Stimulated activated memory B cell treated with anti-CD40 and anti-IgM and Interleukin-4, amounts not matched to agents 10 μg/mL and 1 μg/mL and 100 μg/mL, for 72 hours (primary cell): Measurements from ENCODE around the gene PLEKHN1.

ENCODE experiments used
- ATAC-seq: fragments of 150-1000 bp; cut with Tn5 transposase; 2 replicates; pipeline ENCODE4 v1.10.0; 2021
- H3K27ac Mint-ChIP-seq: one replicate; pipeline ENCODE4 v1.8.0; 2022; ENCODE audit warnings: mild to moderate bottlenecking, mixed read lengths
- H3K27me3 Mint-ChIP-seq: one replicate; pipeline ENCODE4 v1.8.0; 2022; ENCODE audit warnings: mixed read lengths
- H3K36me3 Mint-ChIP-seq: one replicate; pipeline ENCODE4 v1.8.0; 2022; ENCODE audit warnings: mixed read lengths
- H3K4me1 Mint-ChIP-seq: one replicate; pipeline ENCODE4 v1.8.0; 2022; ENCODE audit warnings: mixed read lengths
- H3K4me3 Mint-ChIP-seq: one replicate; pipeline ENCODE4 v1.8.0; 2022; ENCODE audit warnings: mild to moderate bottlenecking, moderate library complexity, mixed read lengths
- H3K9me3 Mint-ChIP-seq: one replicate; pipeline ENCODE4 v1.8.0; 2022; ENCODE audit warnings: mixed read lengths

The PLEKHN1 gene

GRCh38 chr1:995665-996633, 29.7 kb downstream of the PLEKHN1 start:
- Mint-ChIP-seq H3K27ac (no peak overlapping the region), H3K9me3 (peaks cover 10% of the 10 kb centered on the region), H3K4me3 (no peak overlapping the region), H3K4me1 (peaks cover 29% of the 10 kb centered on the region), H3K27me3 (peaks cover 70% of the 10 kb centered on the region), H3K36me3 (peaks cover 6% of the 10 kb centered on the region)
- no peak for ATAC-seq

GRCh38 chr1:996851-997712, 30.8 kb downstream of the PLEKHN1 start:
- Mint-ChIP-seq H3K36me3 (peaks cover 2% of the 10 kb centered on the region), H3K27ac (no peak overlapping the region), H3K4me1 (peaks cover 29% of the 10 kb centered on the region), H3K27me3 (peaks cover 61% of the 10 kb centered on the region), H3K9me3 (peaks cover 4% of the 10 kb centered on the region), H3K4me3 (peak overlapping the region; percentile 50)
- no peak for ATAC-seq

GRCh38 chr1:997713-997992, 31.4 kb downstream of the PLEKHN1 start:
- H3K9me3 Mint-ChIP-seq = peaks cover 2% of the 10 kb centered on the region
- peaks cover 61% of the 10 kb centered on the region for H3K27me3 Mint-ChIP-seq
- H3K36me3 Mint-ChIP-seq = no peaks in the 10 kb centered on the region
- peaks cover 25% of the 10 kb centered on the region for H3K4me1 Mint-ChIP-seq
- no peak overlapping the region for H3K27ac Mint-ChIP-seq
- no peak for ATAC-seq
- H3K4me3 Mint-ChIP-seq = peak overlapping the region; percentile 50

GRCh38 chr1:997993-998744, 31.9 kb downstream of the PLEKHN1 start:
- no peaks in the 10 kb centered on the region for H3K36me3 Mint-ChIP-seq
- H3K9me3 Mint-ChIP-seq = no peaks in the 10 kb centered on the region
- peaks cover 61% of the 10 kb centered on the region for H3K27me3 Mint-ChIP-seq
- H3K27ac Mint-ChIP-seq = no peak overlapping the region
- peak overlapping the region; percentile 12 for H3K4me3 Mint-ChIP-seq
- ATAC-seq = no peak
- peaks cover 22% of the 10 kb centered on the region for H3K4me1 Mint-ChIP-seq

- ATAC-seq = no peak
- Mint-ChIP-seq H3K4me3 (no peak overlapping the region), H3K27ac (no peak overlapping the region), H3K36me3 (no peaks in the 10 kb centered on the region), H3K27me3 (peaks cover 60% of the 10 kb centered on the region), H3K9me3 (no peaks in the 10 kb centered on the region), H3K4me1 (peaks cover 22% of the 10 kb centered on the region)
These were observed 32.4 kb downstream of the PLEKHN1 start for GRCh38 chr1:998745-998994.

GRCh38 chr1:998995-999724, 32.9 kb downstream of the PLEKHN1 start:
- peaks cover 63% of the 10 kb centered on the region for H3K27me3 Mint-ChIP-seq
- no peak overlapping the region for H3K4me3 Mint-ChIP-seq
- H3K4me1 Mint-ChIP-seq = peaks cover 22% of the 10 kb centered on the region
- H3K36me3 Mint-ChIP-seq = no peaks in the 10 kb centered on the region
- H3K27ac Mint-ChIP-seq = no peak overlapping the region
- ATAC-seq = peak; percentile 6
- no peaks in the 10 kb centered on the region for H3K9me3 Mint-ChIP-seq

- Mint-ChIP-seq H3K4me3 (peak within 1 kb of the TSS; percentile 63), H3K4me1 (peaks cover 27% of the 10 kb centered on the region), H3K27me3 (peaks cover 65% of the 10 kb centered on the region), H3K27ac (no peak within 1 kb of the TSS), H3K36me3 (no peaks in the 10 kb centered on the region), H3K9me3 (no peaks in the 10 kb centered on the region)
- ATAC-seq = no peak
These were observed 33.6 kb downstream of the PLEKHN1 start, which contains the start of gene HES4 for GRCh38 chr1:999725-1000356. TSS of gene HES4 (minus strand) at chr1:1000097. CDS start at chr1:999973, 124 bp downstream.

GRCh38 chr1:1000357-1001056, 34.2 kb downstream of the PLEKHN1 start:
- H3K4me1 Mint-ChIP-seq = peaks cover 33% of the 10 kb centered on the region
- H3K36me3 Mint-ChIP-seq = no peaks in the 10 kb centered on the region
- H3K4me3 Mint-ChIP-seq = peak overlapping the region; percentile 63
- no peak for ATAC-seq
- H3K27ac Mint-ChIP-seq = no peak overlapping the region
- H3K27me3 Mint-ChIP-seq = peaks cover 65% of the 10 kb centered on the region
- no peaks in the 10 kb centered on the region for H3K9me3 Mint-ChIP-seq

GRCh38 chr1:1001057-1001783, 34.9 kb downstream of the PLEKHN1 start:
- H3K27me3 Mint-ChIP-seq = peaks cover 65% of the 10 kb centered on the region
- peak overlapping the region; percentile 63 for H3K4me3 Mint-ChIP-seq
- H3K9me3 Mint-ChIP-seq = no peaks in the 10 kb centered on the region
- H3K4me1 Mint-ChIP-seq = peaks cover 33% of the 10 kb centered on the region
- no peaks in the 10 kb centered on the region for H3K36me3 Mint-ChIP-seq
- no peak for ATAC-seq
- no peak overlapping the region for H3K27ac Mint-ChIP-seq

GRCh38 chr1:1003618-1004419, 37.5 kb downstream of the PLEKHN1 start:
- Mint-ChIP-seq H3K36me3 (no peaks in the 10 kb centered on the region), H3K4me3 (no peak overlapping the region), H3K27me3 (peaks cover 60% of the 10 kb centered on the region), H3K27ac (no peak overlapping the region), H3K4me1 (peaks cover 23% of the 10 kb centered on the region), H3K9me3 (no peaks in the 10 kb centered on the region)
- ATAC-seq = no peak

GRCh38 chr1:1004420-1004779, 38.1 kb downstream of the PLEKHN1 start:
- Mint-ChIP-seq H3K4me1 (peaks cover 23% of the 10 kb centered on the region), H3K4me3 (no peak overlapping the region), H3K36me3 (no peaks in the 10 kb centered on the region), H3K9me3 (no peaks in the 10 kb centered on the region), H3K27ac (no peak overlapping the region), H3K27me3 (peaks cover 65% of the 10 kb centered on the region)
- no peak for ATAC-seq

GRCh38 chr1:1004780-1005697, 38.8 kb downstream of the PLEKHN1 start:
- Mint-ChIP-seq H3K36me3 (no peaks in the 10 kb centered on the region), H3K4me3 (no peak overlapping the region), H3K27ac (no peak overlapping the region), H3K4me1 (peaks cover 23% of the 10 kb centered on the region), H3K9me3 (no peaks in the 10 kb centered on the region), H3K27me3 (peaks cover 66% of the 10 kb centered on the region)
- no peak for ATAC-seq
